Islet of Langerhans (tissue), 1 donor: ENCODE data around the gene EXOC4.
"Not testable (repeated sequence)": the region's sequence is repeated elsewhere in the genome, so short reads cannot be mapped to it uniquely, and the experiment has no call there.

ENCODE experiments used
- FAIRE-seq: peaks from one replicate; lab custom pipeline; 2011; peaks lifted over from hg19 to GRCh38; lab: Jason Lieb, UNC

EXOC4 gene

DNA sequence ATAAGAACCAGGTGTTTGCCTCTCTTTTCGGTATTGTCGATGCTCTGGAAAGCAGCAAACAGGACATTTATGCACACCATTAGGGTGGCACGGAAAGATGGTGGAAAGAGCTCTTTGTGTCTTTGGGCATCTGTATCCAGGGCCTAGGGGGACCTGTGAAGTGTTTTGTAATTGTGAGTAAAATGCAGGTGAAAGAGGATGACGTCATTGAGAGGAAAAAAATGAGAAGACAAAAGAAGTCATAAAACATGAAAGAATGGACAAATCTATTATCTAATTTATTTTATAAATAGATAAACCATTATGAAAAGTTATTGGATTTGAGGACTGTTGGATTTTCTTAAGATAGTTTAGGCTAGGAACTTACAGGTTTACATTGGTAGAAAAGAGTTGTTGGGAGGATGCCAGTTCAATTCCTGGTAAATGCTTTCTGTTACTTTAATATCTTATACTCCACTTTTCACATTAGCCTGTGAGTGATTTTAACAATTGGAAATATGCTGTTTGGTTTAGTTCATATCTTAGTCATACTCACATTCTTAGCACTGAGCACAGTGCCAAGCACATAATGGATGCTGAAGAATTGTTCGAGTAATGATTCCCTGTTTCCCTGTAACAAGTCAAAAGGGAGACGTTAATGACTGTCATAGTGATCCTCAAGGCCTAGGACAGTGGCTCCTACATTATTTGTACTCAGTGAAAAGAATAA lies 62.6 kb downstream of the EXOC4 start:
- no peak for FAIRE-seq

- no peak for FAIRE-seq
Observed at GRCh38 chr7:133319842-133320241, 67.0 kb downstream of the EXOC4 start.

- FAIRE-seq, result no peak
Observed at GRCh38 chr7:133320891-133321290, 68.0 kb downstream of the EXOC4 start.

DNA sequence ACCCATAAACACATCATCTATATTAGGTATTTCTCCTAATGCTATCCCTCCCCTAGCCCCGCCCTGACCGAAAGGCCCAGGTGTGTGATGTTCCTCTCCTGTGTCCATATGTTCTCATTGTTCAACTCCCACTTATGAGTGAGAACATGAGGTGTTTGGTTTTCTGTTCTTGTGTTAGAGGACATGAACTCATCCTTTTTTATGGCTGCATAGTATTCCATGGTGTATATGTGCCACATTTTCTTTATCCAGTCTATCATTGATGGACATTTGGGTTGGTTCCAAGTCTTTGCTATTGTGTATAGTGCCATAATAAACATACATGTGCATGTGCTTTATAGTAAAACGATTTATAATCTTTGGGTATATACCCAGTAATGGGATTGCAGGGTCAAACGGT lies 68.5 kb downstream of the EXOC4 start:
- not testable (repeated sequence) for FAIRE-seq

- FAIRE-seq, result not testable (repeated sequence)
Observed at GRCh38 chr7:133326745-133327144, 73.9 kb downstream of the EXOC4 start.

DNA sequence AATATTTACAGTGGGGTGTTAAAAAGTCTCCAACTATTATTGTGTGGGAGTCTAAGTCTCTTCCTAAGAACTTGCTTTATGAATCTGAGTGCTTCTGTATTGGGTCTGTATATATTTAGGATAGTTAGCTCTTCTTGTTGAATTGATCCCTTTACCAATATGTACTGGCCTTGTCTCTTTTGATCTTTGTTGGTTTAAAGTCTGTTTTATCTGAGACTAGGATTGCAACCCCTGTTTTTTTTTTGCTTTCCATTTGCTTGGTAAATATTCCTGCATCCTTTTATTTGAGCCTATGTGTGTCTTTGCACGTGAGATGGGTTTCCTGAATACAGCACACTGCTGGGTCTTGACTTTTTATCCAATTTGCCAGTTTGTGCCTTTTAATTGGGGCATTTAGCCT lies 75.1 kb downstream of the EXOC4 start:
- FAIRE-seq, result not testable (repeated sequence)

DNA sequence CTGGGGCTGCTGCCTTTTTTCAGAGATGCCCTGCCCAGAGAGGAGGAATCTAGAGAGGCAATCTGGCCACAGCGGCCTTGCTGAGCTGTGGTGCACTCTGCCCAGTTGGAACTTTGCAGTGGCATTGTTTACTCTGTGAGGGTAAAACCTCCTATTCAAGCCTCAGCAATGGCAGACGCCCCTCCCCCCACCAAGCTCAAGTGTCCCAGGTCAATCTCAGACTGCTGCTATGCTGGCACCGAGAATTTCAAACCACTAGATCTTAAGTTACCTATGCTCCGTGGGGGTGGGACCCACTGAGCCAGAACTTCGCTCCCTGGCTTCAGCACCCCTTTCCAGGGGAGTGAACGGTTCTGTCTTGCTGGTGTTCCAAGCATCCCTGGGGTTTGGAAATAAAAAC lies 77.2 kb downstream of the EXOC4 start:
- FAIRE-seq, result no peak

GRCh38 chr7:133331861-133332260 lies 79.0 kb downstream of the EXOC4 start:
- FAIRE-seq, result no peak

DNA sequence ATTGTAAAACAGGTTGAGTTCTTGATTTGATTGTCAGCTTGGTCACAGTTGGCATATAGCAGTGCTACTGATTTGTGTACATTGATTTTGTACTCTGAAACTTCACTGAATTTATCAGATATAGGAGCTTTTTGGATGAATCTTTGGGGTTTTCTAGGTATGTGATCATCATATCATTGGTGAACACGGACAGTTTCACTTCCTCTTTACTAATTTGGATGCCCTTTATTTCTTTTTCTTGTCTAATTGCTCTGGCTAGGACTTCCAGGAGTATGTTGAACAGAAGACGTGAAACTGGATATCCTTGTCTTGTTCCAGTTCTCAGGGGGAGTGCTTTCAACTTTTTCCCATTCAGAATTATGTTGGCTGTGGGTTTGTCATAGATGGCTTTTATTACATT lies 86.9 kb downstream of the EXOC4 start:
- FAIRE-seq, result no peak

- no peak for FAIRE-seq
Observed at GRCh38 chr7:133344275-133344674, 91.4 kb downstream of the EXOC4 start.

GRCh38 chr7:133345690-133346421 lies 93.0 kb downstream of the EXOC4 start:
- no peak for FAIRE-seq

DNA sequence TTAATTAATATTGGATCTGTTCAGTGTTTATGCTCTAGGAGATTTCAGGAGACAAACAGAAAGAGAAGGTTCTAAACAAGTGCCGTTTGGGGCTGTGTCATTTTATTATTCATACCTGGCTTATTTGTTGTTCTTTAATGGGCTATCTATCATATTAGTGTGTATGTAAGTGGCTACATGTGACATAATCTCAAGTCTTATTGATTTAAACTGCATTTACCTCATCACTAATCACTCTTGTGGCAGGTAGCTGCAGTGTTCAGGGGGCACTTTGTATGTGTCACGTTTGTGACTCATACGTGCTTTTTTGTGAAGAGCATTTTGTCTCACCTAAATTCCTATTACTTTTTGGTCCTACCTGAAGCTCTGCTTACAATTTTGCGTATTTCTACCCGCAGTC lies 95.4 kb downstream of the EXOC4 start:
- peak; percentile 90 for FAIRE-seq

DNA sequence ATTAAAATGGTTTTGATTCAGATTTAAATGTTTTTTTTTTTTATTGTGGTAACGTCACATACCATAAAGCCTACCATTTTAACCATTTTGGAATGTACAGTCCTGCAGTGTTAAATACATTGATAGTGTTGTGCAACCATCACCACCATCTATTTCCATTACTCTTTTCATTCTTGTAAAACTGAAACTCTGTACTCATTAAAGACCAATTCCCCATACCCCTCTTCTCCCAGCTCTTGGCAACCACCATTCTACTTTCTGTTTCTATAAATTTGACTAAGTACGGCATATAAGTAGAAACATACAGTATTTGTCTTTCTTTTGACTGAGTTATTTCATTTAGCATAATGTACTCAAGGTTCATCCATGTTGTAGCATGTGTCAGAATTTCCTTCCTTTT lies 96.2 kb downstream of the EXOC4 start:
- no peak for FAIRE-seq

DNA sequence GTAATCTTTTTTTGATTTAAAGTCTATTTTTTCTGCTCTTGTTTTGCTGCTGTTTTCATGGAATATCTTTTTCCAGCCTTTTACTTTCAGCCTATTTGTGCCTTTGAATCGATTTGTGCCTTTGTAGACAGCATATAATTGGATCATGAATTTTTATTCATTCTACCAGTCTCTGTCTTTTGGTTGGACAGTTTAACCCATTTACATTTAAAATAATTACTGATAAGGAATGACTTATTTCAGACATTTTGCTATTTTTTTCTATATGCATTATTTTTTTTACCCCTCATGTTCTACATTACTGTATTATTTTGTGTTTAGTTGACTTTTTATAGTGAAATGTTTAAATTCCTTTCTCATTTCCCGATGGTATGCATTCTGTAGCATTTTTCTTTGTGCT lies 99.6 kb downstream of the EXOC4 start:
- FAIRE-seq, result no peak

GRCh38 chr7:133353775-133354174 lies 100.9 kb downstream of the EXOC4 start:
- no peak for FAIRE-seq

DNA sequence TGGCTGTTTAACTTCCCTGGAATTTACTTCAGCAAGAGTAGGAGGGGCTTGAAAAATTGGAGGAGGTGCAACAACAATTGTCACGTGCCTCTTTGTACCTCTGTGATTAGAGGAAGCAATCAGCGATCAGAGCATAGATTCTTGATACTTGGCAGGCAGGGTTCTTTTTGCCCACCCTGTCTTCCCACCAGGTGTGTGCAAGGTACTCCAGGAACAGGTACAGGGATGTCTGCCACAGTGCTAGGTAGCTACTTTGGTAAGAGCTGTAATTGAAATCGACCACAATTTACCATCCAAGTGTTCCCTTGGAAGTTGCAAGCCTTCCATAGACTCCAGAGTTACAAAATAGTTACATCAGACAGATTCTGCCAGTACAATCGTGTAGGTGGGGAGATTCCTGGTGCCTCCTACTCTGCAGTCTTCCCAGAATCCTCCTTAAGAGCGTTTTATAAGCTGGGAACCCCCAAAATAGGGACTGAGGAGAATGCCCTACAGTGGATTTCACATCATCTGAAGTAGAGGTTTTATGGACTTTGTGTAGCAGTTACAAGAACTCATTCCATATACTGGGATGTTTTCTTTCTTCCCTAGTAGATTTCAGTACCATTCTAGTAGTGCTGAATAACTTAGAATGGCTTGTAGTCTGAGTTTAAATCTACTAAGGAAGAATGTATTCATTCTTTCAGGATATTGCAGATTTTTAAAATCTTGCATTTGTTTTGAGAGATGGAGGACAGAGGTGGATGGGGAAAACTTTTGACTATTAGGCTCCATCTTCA lies 101.9 kb downstream of the EXOC4 start:
- no peak for FAIRE-seq

DNA sequence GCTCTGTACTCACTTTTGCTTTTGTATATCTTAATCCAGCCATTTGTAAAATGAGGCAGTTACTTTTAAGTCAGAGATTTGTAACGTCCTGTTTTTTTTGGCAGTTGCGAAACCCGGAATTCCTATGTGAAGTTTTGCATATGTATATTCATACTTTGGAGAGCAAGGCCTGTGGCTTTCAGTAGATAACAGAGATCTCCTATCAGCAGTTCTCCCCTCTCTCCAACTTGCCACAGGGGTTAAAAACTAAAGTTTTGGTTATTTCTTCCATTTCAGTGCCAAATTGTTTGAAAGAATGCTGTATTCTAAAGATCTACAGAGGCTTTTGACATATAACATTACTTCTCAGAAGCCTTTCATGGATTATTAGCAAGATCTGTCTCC lies 102.4 kb downstream of the EXOC4 start:
- FAIRE-seq, result no peak

- no peak for FAIRE-seq
Observed at GRCh38 chr7:133355822-133356221, 102.9 kb downstream of the EXOC4 start.

DNA sequence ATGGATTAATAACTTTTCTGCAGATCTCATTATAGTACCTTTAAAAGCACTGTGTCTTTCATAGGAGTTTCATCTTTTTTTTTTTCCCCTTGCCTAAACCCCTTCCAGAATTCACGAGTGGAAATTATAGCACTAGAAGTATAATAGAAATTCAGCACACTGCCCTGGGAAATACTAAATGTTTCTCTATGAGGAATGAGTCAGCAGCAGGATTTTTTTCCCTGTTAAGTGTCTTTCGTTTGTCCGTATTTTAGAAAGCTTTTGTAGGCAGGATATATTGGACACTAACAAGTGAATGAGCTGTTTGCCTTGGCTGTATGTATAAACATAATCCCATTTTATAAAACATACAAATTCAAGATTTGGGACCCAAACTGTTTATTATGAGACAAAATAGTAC lies 105.8 kb downstream of the EXOC4 start:
- FAIRE-seq, result no peak

DNA sequence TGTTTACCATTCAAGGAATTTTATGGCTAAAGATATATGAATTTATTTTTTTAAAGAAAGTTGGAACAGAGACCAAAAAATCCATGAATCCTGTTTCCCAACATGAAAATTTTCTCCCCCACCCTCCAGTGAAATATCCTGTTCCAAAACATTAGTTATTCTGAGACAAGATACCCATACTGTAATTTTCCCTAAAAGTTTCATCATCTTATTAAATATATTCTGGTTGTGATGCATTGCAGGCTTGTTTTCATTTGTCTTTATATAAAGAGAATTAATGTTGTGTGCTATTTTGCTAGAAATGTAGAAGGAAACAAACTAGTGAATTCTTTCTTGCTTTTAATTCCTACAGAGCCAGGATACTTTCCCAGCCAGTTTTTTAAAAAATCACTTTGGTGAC lies 106.6 kb downstream of the EXOC4 start:
- no peak for FAIRE-seq

DNA sequence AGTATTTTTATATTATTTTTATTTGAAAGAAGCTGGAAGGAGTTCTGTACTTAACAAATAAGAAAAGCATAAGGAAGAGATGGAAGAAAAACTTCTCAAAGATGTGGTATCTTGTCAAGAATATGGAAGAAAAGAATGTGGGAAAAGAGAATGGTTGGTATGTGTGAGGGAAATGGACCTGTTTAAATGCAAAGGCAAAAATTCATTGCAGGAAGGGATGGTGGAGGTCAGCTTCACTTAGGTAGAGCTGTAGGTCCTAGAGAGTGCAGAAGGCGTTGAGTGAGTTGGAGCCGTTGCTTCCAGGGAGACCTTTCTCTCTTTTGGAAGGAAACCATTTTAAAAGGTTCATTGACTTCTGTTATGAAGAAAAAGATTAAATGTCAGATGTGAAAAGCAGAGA lies 107.3 kb downstream of the EXOC4 start:
- FAIRE-seq, result no peak

DNA sequence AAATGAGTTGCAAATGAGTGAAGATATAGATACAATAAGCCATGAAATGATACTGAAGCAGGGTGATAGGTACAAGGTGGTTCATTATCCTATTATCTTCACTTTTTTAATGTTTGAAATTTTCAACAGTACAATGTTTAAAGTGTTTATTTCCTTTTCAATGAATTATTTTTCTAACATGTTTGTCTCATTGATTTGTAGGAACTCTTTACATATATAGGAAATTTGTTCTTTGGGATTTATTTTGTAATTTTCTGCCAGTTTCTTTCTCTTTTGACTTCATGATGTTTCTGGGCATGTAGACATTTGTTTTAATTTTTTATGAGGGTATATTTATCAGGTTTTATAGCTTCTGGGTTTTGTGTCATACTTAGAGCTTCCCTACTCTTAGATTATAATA lies 108.9 kb downstream of the EXOC4 start:
- FAIRE-seq, result peak; percentile 66

- FAIRE-seq, result no peak
Observed at GRCh38 chr7:133364959-133365690, 112.2 kb downstream of the EXOC4 start.
